HepG2 (cell line): ENCODE data around the gene WDR37. TPM values are rescaled to one million over a fixed set of nuclear protein-coding genes. Genes with fewer than 3 reads are reported as not detected.

Source experiments
- ATAC-seq: fragments of 200-7000 bp; cut with Tn5 transposase; 3 replicates; pipeline ENCODE4 v1.9.1; 2020; ENCODE audit warnings: mild to moderate bottlenecking, moderate library complexity
- BruUV-seq: library from RNA; stranded (reverse); fragments of 400-500 nt; replicated peaks from 2 replicates; lab custom pipeline; 2021; lab: Mats Ljungman, UMichigan
- CTCF ChIA-PET: fragments of 300-600 bp; formaldehyde crosslinking; extraction: SDS; loops from one replicate; lab custom pipeline; 2021; ENCODE audit warnings: low total read pairs, inconsistent platforms, low intra/inter-chr PET ratio; lab: Yijun Ruan, JAX
- POLR2A ChIA-PET: fragments of 350-600 bp; sonication (Branson Sonifier 250); formaldehyde crosslinking; loops from one replicate; lab custom pipeline; 2020; ENCODE audit warnings: antibody characterized with exemption, inconsistent platforms; lab: Yijun Ruan, JAX
- DNase-seq: peaks from one replicate; pipeline ENCODE4 v3.0.0-alpha.2; 2015; ENCODE audit warnings: low spot score
- FAIRE-seq: peaks from 3 replicates; lab custom pipeline; 2011; peaks lifted over from hg19 to GRCh38; lab: Jason Lieb, UNC
- H2AFZ ChIP-seq: one replicate; pipeline ENCODE4 v1.6.1; 2011; ENCODE audit warnings: low read length, inconsistent platforms
- H3K27ac ChIP-seq: fragments of 300-600 bp; 3 replicates; pipeline ENCODE4 v1.8.0; 2011; ENCODE audit warnings: mixed run types, mild to moderate bottlenecking, mixed read lengths, low read length, inconsistent platforms; ENCODE audit not compliant: insufficient read depth; ENCODE audit errors: extremely low read length
- H3K27me3 ChIP-seq, 2 experiments: fragments of 200-600 bp in 1 of 2; 2 replicates in 1 of 2; 3 replicates in 1 of 2; pipeline versions ENCODE4 v1.6.0 to v1.8.0; 2011; ENCODE audit warnings: low read length in 2 of 2, mild to moderate bottlenecking in 2 of 2, moderate library complexity in 2 of 2, inconsistent platforms in 1 of 2; ENCODE audit not compliant: insufficient read depth in 2 of 2, control insufficient read depth in 1 of 2
- H3K36me3 ChIP-seq, 2 experiments: fragments of 200-600 bp in 1 of 2; replicated peaks in 1 of 2; 2 replicates in 1 of 2; 3 replicates in 1 of 2; pipeline versions ENCODE4 v1.5.1 to v1.8.0; 2011; ENCODE audit warnings: low read length in 2 of 2, inconsistent platforms in 1 of 2; ENCODE audit not compliant: insufficient read depth in 2 of 2, control insufficient read depth in 1 of 2
- H3K4me1 ChIP-seq: 2 replicates; pipeline ENCODE4 v1.5.1; 2012; ENCODE audit warnings: low read length, inconsistent platforms; ENCODE audit not compliant: insufficient read depth
- H3K4me2 ChIP-seq: 2 replicates; pipeline ENCODE4 v1.6.0; 2011; ENCODE audit warnings: low read depth, low read length, inconsistent platforms
- H3K4me3 ChIP-seq, 3 experiments: fragments of 200-600 bp in 1 of 3; sonication (generic), shearing (Covaris generic) in 1 of 3; replicated peaks in 1 of 3; 2 replicates each; pipeline ENCODE4 v1.5.1; 2011 to 2016; ENCODE audit warnings: low read length in 3 of 3, inconsistent platforms in 2 of 3, low read depth in 2 of 3, mild to moderate bottlenecking in 2 of 3, control low read depth in 1 of 3, mixed read lengths in 1 of 3; ENCODE audit not compliant: insufficient read depth in 1 of 3
- H3K79me2 ChIP-seq: one replicate; pipeline ENCODE4 v1.6.1; 2011; ENCODE audit warnings: low read length, inconsistent platforms; ENCODE audit not compliant: insufficient read depth
- H3K9ac ChIP-seq: 2 replicates; pipeline ENCODE4 v1.6.0; 2011; ENCODE audit warnings: mild to moderate bottlenecking, low read depth, low read length, inconsistent platforms; ENCODE audit not compliant: insufficient read depth
- H3K9me3 ChIP-seq: 2 replicates; pipeline ENCODE4 v1.5.1; 2012; ENCODE audit warnings: mild to moderate bottlenecking, low read length
- H4K20me1 ChIP-seq: 2 replicates; pipeline ENCODE4 v1.6.0; 2011; ENCODE audit warnings: inconsistent platforms, mild to moderate bottlenecking, low read length, moderate library complexity; ENCODE audit not compliant: insufficient read depth
- GABPA ChIP-seq, 2 experiments: IDR thresholded peaks; 2 replicates each; pipeline ENCODE4 v1.6.1; 2011 to 2016; ENCODE audit warnings: low read depth in 2 of 2, low read length in 1 of 2, missing biosample characterization in 1 of 2, missing genetic modification characterization in 1 of 2
- NFIC ChIP-seq: IDR thresholded peaks from 2 replicates; pipeline ENCODE4 v1.6.1; 2012; ENCODE audit warnings: mild to moderate bottlenecking, low read length, inconsistent platforms
- ZMAT3 ChIP-seq: sonication (generic); formaldehyde crosslinking; conservative IDR thresholded peaks from 2 replicates; pipeline ENCODE4 v1.7.0; 2021; ENCODE audit warnings: missing genetic modification reagents
- WGBS: methylation state at CpG from one replicate; pipeline ENCODE4 v1.1.6; 2017; ENCODE audit warnings: low lambda C conversion rate; 5-methylcytosine and 5-hydroxymethylcytosine counted together
- in situ Hi-C: cut with HindIII; loops from 2 replicates; pipeline ENCODE4 v1.10.0; 2017; ENCODE audit warnings: low pct_unique_long_range_greater_than_20kb; ENCODE audit not compliant: extremely low pct_ligation_motif_present
- intact Hi-C: fragments of 100-400 bp; cut with micrococcal nuclease; formaldehyde crosslinking; loops from one replicate; pipeline ENCODE4 v1.10.0; 2022; ENCODE audit not compliant: unreplicated experiment
- polyA plus RNA-seq, 8 experiments: library from polyadenylated mRNA; depleted of rRNA in 3 of 8; stranded (reverse) in 7 of 8; unstranded in 1 of 8; fragments of >200 nt; fragmentation: Illumina TruSeq in 4 of 8; extraction: Trizol in 4 of 8; gene quantifications; 2 replicates each; pipeline versions ENCODE4 v1.2.1 to v1.2.3, GENCODE V29; 2011 to 2016; ENCODE audit warnings: low read depth in 4 of 8, missing spikeins in 1 of 8, mixed read lengths in 1 of 8; ENCODE audit not compliant: insufficient read depth in 1 of 8
- total RNA-seq, 5 experiments: library from RNA; depleted of rRNA; stranded (reverse); fragments of >200 nt; fragmentation: Illumina TruSeq; extraction: Trizol; gene quantifications; 2 replicates each; pipeline ENCODE4 v1.2.3, GENCODE V29; 2016; ENCODE audit warnings: low read depth in 1 of 5
- TF ChIP-seq, protein P1 (sequence below), 2 experiments: sonication (generic) in 1 of 2; formaldehyde crosslinking in 1 of 2; IDR thresholded peaks; 2 replicates each; pipeline versions ENCODE4 v1.4.0 to v1.6.1; 2018 to 2020; ENCODE audit warnings: missing genetic modification reagents in 2 of 2, borderline replicate concordance in 1 of 2, low read depth in 1 of 2, mild to moderate bottlenecking in 1 of 2, missing biosample characterization in 1 of 2
- TF ChIP-seq, protein P2 (sequence below): sonication (generic); formaldehyde crosslinking; IDR thresholded peaks from 2 replicates; pipeline ENCODE4 v1.4.0; 2020; ENCODE audit warnings: low read depth, missing genetic modification reagents

WDR37 gene
- total and polyA plus RNA-seq, 2 of the 13 experiments (the other 11 are each of a cell fraction or from before 2014, with no cell fraction given), result 5.9 to 7.5 TPM

DNA sequence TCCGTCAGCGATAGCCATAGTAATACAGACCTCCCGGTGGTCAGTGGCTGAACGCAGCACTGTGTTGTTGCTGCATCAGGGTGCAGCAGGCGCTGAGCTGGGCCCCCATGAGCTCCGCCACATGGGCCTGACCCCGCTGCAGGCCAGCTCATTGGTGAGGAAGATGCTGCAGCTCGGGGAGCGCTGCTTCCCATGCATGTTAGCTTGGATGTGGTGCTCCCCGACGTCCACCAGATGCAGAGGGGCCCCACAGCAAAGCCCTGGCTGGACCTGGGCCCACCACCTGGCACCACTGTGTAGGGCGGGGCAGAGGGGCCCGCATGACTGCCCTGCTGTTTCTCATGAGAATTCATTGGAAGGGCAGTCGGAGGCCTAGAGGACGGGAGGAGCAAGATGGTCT, 50.8 kb downstream of the WDR37 start (continued):
- TF ChIP-seq, protein P1, sequence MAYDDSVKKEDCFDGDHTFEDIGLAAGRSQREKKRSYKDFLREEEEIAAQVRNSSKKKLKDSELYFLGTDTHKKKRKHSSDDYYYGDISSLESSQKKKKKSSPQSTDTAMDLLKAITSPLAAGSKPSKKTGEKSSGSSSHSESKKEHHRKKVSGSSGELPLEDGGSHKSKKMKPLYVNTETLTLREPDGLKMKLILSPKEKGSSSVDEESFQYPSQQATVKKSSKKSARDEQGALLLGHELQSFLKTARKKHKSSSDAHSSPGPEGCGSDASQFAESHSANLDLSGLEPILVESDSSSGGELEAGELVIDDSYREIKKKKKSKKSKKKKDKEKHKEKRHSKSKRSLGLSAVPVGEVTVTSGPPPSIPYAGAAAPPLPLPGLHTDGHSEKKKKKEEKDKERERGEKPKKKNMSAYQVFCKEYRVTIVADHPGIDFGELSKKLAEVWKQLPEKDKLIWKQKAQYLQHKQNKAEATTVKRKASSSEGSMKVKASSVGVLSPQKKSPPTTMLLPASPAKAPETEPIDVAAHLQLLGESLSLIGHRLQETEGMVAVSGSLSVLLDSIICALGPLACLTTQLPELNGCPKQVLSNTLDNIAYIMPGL (CRISPR knock-in tag; IDR thresholded peaks at IDR 0.05; ENCODE audit: borderline replicate concordance in 1 of 2, low read depth in 1 of 2), result no peak
- TF ChIP-seq NFIC, result no peak

DNA sequence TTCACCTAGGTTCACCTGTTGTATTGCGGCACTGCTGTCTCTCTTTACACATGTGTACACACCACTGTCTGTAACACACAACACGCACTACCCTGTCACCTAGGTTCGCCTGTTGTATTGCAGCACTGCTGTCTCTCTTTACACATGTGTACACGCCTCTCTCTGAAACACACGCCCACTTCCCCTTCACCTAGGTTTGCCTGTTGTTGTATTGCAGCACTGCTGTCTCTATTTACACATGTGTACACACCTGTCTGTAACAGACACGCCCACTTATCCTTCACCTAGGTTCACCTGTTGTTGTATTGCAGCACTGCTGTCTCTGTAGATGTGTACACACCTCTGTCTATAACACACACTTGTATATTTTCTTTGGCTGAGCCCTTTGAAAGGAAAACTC, 51.5 kb downstream of the WDR37 start:
- H3K4me2 ChIP-seq, result no peak overlapping the region
- H3K4me1 ChIP-seq, result peaks cover 12% of the 10 kb centered on the region; the same call in 1 of the 2 replicates
- POLR2A ChIA-PET, result no interaction called here
- FAIRE-seq (no peak), DNase-seq (no peak), ATAC-seq (no peak)
- H3K27me3 ChIP-seq, result no peaks in the 10 kb centered on the region
- peaks cover 20 to 60% of the 10 kb centered on the region in 2 experiments; a peak in 4 of 5 replicates for H3K36me3 ChIP-seq
- peaks cover 11% of the 10 kb centered on the region for H4K20me1 ChIP-seq
- WGBS, result 98% methylated on average over 6 of the region's 6 CpGs
- no peak overlapping the region for H3K4me3 ChIP-seq
- TF ChIP-seq GABPA (IDR thresholded peaks at IDR 0.05; ENCODE audit: low read depth, low read length) (no peak), GABPA (CRISPR knock-in tag; IDR thresholded peaks at IDR 0.05; ENCODE audit: low read depth) (no peak), ZMAT3 (CRISPR knock-in tag) (no peak)
- TF ChIP-seq, protein P2, sequence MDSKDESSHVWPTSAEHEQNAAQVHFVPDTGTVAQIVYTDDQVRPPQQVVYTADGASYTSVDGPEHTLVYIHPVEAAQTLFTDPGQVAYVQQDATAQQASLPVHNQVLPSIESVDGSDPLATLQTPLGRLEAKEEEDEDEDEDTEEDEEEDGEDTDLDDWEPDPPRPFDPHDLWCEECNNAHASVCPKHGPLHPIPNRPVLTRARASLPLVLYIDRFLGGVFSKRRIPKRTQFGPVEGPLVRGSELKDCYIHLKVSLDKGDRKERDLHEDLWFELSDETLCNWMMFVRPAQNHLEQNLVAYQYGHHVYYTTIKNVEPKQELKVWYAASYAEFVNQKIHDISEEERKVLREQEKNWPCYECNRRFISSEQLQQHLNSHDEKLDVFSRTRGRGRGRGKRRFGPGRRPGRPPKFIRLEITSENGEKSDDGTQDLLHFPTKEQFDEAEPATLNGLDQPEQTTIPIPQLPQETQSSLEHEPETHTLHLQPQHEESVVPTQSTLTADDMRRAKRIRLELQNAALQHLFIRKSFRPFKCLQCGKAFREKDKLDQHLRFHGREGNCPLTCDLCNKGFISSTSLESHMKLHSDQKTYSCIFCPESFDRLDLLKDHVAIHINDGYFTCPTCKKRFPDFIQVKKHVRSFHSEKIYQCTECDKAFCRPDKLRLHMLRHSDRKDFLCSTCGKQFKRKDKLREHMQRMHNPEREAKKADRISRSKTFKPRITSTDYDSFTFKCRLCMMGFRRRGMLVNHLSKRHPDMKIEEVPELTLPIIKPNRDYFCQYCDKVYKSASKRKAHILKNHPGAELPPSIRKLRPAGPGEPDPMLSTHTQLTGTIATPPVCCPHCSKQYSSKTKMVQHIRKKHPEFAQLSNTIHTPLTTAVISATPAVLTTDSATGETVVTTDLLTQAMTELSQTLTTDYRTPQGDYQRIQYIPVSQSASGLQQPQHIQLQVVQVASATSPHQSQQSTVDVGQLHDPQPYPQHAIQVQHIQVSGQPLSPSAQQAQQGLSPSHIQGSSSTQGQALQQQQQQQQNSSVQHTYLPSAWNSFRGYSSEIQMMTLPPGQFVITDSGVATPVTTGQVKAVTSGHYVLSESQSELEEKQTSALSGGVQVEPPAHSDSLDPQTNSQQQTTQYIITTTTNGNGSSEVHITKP (CRISPR knock-in tag), result no peak
- no peak overlapping the region for H3K9ac ChIP-seq
- H2AFZ ChIP-seq, result no peak overlapping the region
- CTCF ChIA-PET, result no interaction called here
- intact Hi-C loops (no loop called here), in situ Hi-C loops (no loop called here)
- no peaks in the 10 kb centered on the region for H3K79me2 ChIP-seq
- BruUV-seq, result no TSS peak
- no peaks in the 10 kb centered on the region for H3K9me3 ChIP-seq
- H3K27ac ChIP-seq, result no peak overlapping the region
